Stimulated activated CD4-positive, alpha-beta T cell treated with anti-CD3 and anti-CD28 coated beads, TNF-alpha, amount 100 ng/mL, for 48 hours (primary cell): ENCODE results near the gene TMEM170B.
"Not testable (repeated sequence)": the region's sequence is repeated elsewhere in the genome, so short reads cannot be mapped to it uniquely, and the experiment has no call there.

Experiments
- DNase-seq, 3 donors: peaks; one replicate each; pipeline ENCODE4 v3.0.0-alpha.2; 2020; ENCODE audit warnings: low read depth in 3 of 3

TMEM170B gene

DNA sequence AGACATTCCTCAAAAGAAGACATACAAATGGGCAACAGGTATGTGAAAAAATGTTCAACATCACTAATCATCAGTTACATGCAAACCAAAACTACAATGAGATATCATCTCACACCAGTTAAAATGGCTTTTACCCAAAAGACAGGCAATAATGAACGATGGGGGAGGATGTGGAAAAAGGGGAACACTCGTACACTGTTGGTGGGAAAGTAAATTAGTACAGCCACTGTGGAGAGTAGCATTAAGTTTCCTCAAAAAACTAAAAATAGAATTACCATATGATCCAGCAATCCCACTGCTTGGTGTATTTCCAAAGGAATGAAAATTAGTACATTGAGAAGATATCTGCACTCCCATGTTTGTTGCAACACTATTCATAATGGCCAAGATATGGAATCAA lies 8.6 kb upstream of the TMEM170B start:
- no peak for DNase-seq

- DNase-seq, result no peak
Observed at GRCh38 chr6:11532097-11532496, 5.5 kb upstream of the TMEM170B start.

DNA sequence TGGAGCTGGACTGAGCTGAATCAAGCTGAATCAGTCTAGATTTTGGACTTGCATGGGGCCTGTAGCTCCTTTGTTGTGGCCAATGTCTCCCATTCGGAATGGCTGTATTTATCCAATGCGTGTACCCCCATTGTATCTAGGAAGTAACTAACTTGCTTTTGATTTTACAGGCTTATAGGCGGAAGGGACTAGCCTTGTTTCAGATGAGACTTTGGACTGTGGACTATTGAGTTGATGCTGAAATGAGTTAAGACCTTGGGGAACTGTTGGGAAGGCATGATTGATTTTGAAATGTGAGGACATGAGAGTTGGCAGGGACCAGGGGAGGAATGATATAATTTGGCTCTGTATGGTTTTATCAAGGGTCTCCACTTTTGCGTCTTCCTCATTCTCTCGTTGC lies 3.0 kb upstream of the TMEM170B start:
- no peak for DNase-seq

- DNase-seq, result no peak
Observed at GRCh38 chr6:11535801-11536230, 1.7 kb upstream of the TMEM170B start.

DNA sequence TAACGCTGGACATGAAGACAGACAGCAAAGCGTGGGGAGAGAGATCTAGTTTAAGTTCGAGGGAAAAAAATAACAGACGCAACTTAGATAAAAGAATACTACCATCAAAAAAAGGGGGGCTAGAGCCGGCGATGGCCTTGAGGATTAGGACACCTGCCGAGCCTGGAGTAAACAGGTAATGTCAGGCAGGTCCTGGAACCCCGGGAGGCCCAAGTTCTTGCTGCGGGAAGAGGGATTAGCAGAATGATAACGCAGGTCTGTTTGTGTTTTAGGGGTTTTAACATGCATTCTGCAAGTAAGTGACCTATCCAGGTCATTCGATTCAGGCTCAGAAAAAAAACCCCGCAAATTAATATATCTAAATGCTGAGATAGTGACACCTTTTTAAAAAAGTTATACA lies 754 bp upstream of the TMEM170B start:
- DNase-seq, result no peak

DNA sequence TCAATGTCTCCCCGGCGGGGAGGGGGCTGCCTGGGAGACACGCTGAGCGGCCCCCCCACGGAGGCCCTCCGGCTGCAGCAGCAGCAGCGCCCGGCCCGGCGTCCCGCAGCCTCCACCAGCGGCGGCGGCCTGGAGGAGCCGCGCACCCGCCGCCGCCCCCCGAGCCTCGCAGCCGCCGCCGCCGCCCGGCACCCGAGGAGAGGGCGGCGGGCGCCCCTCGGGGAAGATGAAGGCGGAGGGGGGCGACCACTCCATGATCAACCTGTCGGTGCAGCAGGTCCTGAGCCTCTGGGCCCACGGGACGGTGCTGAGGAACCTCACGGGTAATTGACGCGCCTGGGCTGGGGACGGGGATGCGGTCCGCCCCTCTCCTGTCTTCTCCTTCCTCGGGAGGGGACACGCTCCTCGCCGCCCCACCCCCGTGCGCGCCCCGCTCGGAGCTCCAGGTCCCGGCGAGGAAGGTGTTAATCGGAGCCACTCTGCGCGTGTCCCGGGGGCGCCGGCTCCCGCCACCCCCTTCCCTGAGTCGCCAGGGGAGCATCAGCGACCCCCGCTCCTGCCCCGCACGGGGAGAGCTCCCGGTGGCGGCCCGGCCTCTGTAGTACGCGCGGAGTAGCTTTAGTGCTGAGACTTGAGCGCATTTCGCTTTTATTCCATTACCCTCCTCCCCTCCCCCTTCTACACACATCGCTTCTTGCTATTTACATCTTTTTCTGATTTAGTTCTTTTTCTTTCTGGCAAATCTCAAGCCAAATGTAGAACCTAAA lies 686 bp downstream of the TMEM170B start:
- DNase-seq, result peak in 1 of 3 donors; percentile 15

DNA sequence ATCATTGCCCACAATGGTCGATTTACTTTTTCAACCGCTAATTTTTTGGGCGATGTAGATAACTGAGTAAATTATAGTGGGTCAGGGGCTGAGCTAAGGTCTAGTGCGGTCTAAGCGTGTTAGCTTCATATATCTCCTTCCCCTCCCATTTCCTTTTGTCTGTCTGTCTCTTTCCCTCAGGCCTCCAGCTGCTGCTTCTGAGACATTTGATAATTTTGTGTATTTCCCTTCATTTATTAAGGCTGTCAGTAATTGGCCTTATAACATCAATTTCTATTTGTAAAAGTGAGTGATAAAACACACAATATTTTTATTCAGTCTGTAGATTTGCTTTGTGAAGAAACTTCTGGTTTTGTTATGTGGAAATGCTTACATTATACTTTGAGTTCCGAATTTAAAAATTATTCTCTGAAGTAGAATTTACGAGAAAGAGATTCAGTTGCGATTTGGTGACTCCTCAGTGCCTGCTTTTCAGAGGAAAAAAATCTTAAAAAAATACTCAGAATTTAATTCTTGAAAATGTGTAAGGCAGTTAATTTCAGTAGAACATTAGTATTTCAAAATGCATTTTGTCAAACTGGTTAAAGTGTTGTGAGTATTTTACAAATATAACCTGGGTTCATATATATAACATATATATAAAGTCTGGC lies 1.4 kb downstream of the TMEM170B start:
- DNase-seq, result no peak

- DNase-seq, result no peak
Observed at GRCh38 chr6:11542863-11543262, 5.3 kb downstream of the TMEM170B start.

DNA sequence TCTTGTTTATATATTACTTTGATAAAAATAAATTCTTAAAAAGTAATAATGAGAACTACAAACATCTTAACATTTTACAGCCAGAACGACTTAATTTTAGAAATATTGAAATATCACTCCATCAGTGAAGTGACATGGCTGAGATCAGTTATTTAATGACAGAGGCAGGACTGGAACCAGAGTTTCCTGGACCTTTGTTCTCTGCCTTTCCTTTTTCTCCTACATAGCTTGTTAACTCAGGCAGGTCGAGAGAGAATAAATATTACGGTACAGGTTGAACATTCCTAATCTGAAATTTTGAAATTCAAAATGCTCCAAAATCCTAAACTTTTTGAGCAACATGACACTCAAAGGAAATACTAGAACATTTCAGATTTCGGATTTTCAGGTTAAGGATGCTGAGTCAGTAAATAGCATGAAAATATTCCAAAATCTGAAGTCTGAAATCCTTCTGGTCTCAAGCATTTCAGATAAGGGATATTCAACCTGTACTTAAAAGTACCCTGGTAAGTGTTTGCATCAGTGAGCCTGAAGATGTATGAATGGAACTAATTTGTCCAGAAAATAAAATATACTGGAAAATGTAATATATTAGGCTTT lies 6.5 kb downstream of the TMEM170B start:
- DNase-seq, result no peak

- not testable (repeated sequence) for DNase-seq
Observed at GRCh38 chr6:11547846-11548245, 10.3 kb downstream of the TMEM170B start.

DNA sequence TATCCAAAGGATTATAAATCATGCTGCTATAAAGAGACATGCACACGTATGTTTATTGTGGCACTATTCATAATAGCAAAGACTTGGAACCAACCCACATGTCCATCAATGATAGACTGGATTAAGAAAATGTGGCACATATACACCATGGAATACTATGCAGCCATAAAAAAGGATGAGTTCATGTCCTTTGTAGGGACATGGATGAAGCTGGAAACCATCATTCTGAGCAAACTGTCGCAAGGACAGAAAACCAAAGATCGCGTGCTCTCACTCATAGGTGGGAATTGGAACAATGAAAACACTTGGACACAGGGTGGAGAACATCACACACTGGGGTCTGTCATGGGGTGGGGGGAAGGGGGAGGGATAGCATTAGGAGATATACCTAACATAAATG lies 11.0 kb downstream of the TMEM170B start:
- not testable (repeated sequence) for DNase-seq

DNA sequence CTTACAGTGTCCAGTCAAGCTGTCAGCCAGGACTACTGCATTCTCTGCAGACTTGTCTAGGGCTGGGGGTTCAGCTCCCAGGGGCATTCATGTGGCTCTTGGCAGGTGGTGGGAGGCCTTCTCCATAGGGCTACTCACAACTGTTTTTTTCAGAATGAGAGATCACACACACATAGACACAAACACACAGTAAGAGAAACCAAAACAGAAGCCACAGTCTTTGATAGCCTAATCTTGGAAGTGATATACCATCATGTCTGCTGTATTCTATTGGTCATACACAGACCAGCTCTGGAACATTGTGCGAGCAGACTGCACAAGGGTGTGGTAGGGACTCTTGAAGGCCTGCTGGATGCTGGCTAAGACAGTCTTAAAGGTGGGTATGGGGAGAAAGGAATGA lies 13.5 kb downstream of the TMEM170B start:
- no peak for DNase-seq

- DNase-seq, result no peak
Observed at GRCh38 chr6:11552442-11552841, 14.9 kb downstream of the TMEM170B start.

- DNase-seq, result no peak
Observed at GRCh38 chr6:11553824-11554223, 16.3 kb downstream of the TMEM170B start.

DNA sequence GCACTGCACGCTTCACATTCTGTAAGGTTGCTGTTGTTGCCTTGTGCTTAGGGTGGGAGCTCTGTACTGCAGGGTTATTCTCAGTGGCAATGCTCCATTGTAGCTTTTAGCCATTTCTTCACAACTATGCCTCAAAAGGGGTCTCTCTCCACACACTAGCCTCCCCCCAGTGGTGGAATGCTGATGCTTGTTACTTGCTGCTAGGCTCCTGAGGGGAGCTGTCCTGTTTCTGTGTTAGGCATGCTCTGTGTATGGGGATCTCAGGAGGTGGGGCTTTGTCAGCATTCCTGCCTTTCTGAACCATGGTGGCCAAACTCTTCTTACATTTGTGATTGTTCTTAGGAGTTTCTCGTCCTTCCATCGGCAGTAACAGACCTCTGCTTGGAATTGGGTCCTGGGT lies 18.8 kb downstream of the TMEM170B start:
- DNase-seq, result no peak

DNA sequence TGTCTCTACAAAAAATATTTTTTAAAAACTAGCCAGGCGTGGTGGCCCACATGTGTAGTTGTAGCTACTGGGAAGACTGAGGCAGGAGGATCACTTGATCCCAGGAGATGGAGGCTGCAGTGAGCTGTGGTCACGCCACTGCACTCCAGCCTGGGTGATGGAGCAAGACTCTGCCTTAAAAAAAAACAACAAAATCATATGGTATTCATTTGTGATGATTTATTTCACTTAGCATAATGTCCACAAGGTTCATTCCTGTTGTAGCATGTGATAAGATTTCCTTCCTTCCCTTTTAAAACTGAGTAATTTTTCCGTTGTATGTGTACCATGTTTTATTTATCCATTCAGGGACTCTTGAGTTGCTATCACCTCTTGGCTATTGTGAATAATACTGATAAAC lies 26.2 kb downstream of the TMEM170B start:
- DNase-seq, result no peak

- no peak for DNase-seq
Observed at GRCh38 chr6:11566609-11567008, 29.1 kb downstream of the TMEM170B start.

DNA sequence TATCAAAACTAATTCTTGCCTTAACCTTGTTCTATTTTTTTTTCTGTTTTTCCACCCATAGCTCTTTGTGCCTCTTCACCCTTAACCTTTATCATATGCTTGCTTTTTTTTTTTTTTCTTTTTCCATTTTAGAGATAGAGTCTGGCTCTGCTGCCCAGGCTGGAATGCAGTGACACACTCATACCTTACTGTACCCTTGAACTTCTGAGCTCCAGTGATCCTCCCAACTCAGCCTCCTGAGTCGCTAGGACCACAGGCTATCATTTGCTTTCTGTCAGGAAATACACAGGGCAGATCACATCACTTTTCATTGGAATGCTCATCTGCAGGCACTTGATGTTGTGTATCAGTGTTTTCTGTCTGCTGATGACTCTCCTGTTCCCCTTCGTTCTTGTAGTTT lies 33.5 kb downstream of the TMEM170B start:
- no peak for DNase-seq

DNA sequence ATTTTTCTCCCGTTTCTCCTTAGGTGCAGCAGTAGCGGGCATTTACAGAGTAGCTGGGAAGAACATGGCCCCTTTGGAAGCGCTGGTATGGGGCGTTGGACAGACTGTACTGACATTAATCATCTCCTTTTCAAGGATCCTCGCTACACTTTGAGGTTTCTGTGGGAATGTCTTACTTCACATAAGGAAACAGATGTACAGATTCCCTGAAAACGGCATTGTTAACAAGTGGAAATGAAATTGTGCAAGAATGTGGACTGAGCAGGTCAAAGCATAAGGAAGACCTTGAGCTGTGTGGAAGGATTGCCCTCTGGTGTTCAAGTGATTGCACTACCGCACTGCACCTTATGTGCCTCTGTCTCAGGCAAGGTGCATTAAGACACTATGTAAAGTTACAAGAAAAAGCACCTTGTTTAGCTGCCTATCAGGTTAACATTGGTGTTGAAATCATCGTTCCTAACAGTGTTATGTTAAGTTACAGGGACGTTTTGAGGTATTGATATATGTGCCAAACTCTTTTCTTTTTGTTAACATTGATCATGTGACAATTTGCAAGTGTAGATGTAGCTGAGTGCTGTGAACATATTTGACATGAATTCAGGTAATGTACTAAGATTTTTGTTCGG lies 38.0 kb downstream of the TMEM170B start:
- peak in 2 of 3 donors; percentile 13 to 27 for DNase-seq

- DNase-seq, result no peak
Observed at GRCh38 chr6:11580686-11581405, 43.3 kb downstream of the TMEM170B start.

GRCh38 chr6:11584244-11584643 lies 46.7 kb downstream of the TMEM170B start:
- no peak for DNase-seq
